HepG2 (cell line): ENCODE results near the gene ENTPD1. TPM values are rescaled to one million over a fixed set of nuclear protein-coding genes. Genes with fewer than 3 reads are reported as not detected.

Experiments used
- ATF7 ChIP-seq, 2 experiments: fragments of 450-650 bp in 1 of 2; sonication (generic) in 1 of 2; formaldehyde crosslinking in 1 of 2; IDR thresholded peaks; 2 replicates each; pipeline versions ENCODE4 v1.4.0 to v1.6.1; 2016 to 2020; ENCODE audit warnings: antibody characterized with exemption in 1 of 2, mild to moderate bottlenecking in 1 of 2, missing genetic modification reagents in 1 of 2
- BHLHE40 ChIP-seq: IDR thresholded peaks from 2 replicates; pipeline ENCODE4 v1.6.1; 2011; ENCODE audit warnings: low read length, improper control_type of control experiment
- CEBPG ChIP-seq: IDR thresholded peaks from 2 replicates; pipeline ENCODE4 v1.6.1; 2016
- CREB1 ChIP-seq, 2 experiments: fragments of 450-650 bp in 1 of 2; IDR thresholded peaks; 2 replicates each; pipeline ENCODE4 v1.6.1; 2016 to 2017; ENCODE audit warnings: control low read depth in 1 of 2, mild to moderate bottlenecking in 1 of 2, missing compliant biosample characterization in 1 of 2, missing genetic modification characterization in 1 of 2
- ELF1 ChIP-seq: sonication (generic); formaldehyde crosslinking; IDR thresholded peaks from 2 replicates; pipeline ENCODE4 v1.4.0; 2020; ENCODE audit warnings: missing genetic modification reagents
- ELF3 ChIP-seq: IDR thresholded peaks from 2 replicates; pipeline ENCODE4 v1.6.1; 2016; ENCODE audit warnings: missing genetic modification reagents, missing compliant biosample characterization
- FOXJ3 ChIP-seq: sonication (generic); formaldehyde crosslinking; IDR thresholded peaks from 2 replicates; pipeline ENCODE4 v1.4.0; 2020; ENCODE audit warnings: missing genetic modification reagents, mild to moderate bottlenecking, borderline replicate concordance
- GATAD2A ChIP-seq: IDR thresholded peaks from 2 replicates; pipeline ENCODE4 v1.6.1; 2016
- HDAC2 ChIP-seq: sonication (generic); formaldehyde crosslinking; IDR thresholded peaks from 2 replicates; pipeline ENCODE4 v1.4.0; 2020; ENCODE audit warnings: missing genetic modification reagents
- HMG20A ChIP-seq: IDR thresholded peaks from 2 replicates; pipeline ENCODE4 v1.6.1; 2016; ENCODE audit warnings: borderline replicate concordance
- HNF4A ChIP-seq: sonication (generic); formaldehyde crosslinking; IDR thresholded peaks from 2 replicates; pipeline ENCODE4 v1.4.0; 2020; ENCODE audit warnings: missing genetic modification reagents
- NFIC ChIP-seq: IDR thresholded peaks from 2 replicates; pipeline ENCODE4 v1.6.1; 2012; ENCODE audit warnings: mild to moderate bottlenecking, low read length, inconsistent platforms
- PTBP1 ChIP-seq: fragments of 200-400 bp; formaldehyde crosslinking; IDR thresholded peaks from 2 replicates; pipeline ENCODE4 v1.6.1; 2018; ENCODE audit warnings: low read length, low read depth; ENCODE audit not compliant: poor library complexity, severe bottlenecking
- SOX5 ChIP-seq: IDR thresholded peaks from 2 replicates; pipeline ENCODE4 v1.6.1; 2016; ENCODE audit warnings: borderline replicate concordance
- SOX6 ChIP-seq, 2 experiments: fragments of 450-650 bp in 1 of 2; sonication (generic) in 1 of 2; formaldehyde crosslinking in 1 of 2; IDR thresholded peaks; 2 replicates each; pipeline versions ENCODE4 v1.4.0 to v1.6.1; 2017 to 2020; ENCODE audit warnings: antibody characterized with exemption in 1 of 2, mild to moderate bottlenecking in 1 of 2, missing genetic modification reagents in 1 of 2
- THAP8 ChIP-seq: sonication (generic); formaldehyde crosslinking; IDR thresholded peaks from 2 replicates; pipeline ENCODE4 v1.5.1; 2020; ENCODE audit warnings: missing genetic modification reagents, mild to moderate bottlenecking, borderline replicate concordance
- ZBTB21 ChIP-seq: sonication (generic); formaldehyde crosslinking; IDR thresholded peaks from 2 replicates; pipeline ENCODE4 v1.4.0; 2020; ENCODE audit warnings: missing genetic modification reagents
- ZFP1 ChIP-seq: IDR thresholded peaks from 2 replicates; pipeline ENCODE4 v1.6.1; 2016
- ZNF180 ChIP-seq: sonication (generic); formaldehyde crosslinking; IDR thresholded peaks from 2 replicates; pipeline ENCODE4 v1.4.0; 2020; ENCODE audit warnings: low read depth, missing genetic modification reagents, borderline replicate concordance
- ZNF710 ChIP-seq: sonication (generic); formaldehyde crosslinking; IDR thresholded peaks from 2 replicates; pipeline ENCODE4 v1.5.0; 2020; ENCODE audit warnings: mild to moderate bottlenecking, missing genetic modification reagents, borderline replicate concordance
- polyA plus RNA-seq, 8 experiments: library from polyadenylated mRNA; depleted of rRNA in 3 of 8; stranded (reverse) in 7 of 8; unstranded in 1 of 8; fragments of >200 nt; fragmentation: Illumina TruSeq in 4 of 8; extraction: Trizol in 4 of 8; gene quantifications; 2 replicates each; pipeline versions ENCODE4 v1.2.1 to v1.2.3, GENCODE V29; 2011 to 2016; ENCODE audit warnings: low read depth in 4 of 8, missing spikeins in 1 of 8, mixed read lengths in 1 of 8; ENCODE audit not compliant: insufficient read depth in 1 of 8
- total RNA-seq, 5 experiments: library from RNA; depleted of rRNA; stranded (reverse); fragments of >200 nt; fragmentation: Illumina TruSeq; extraction: Trizol; gene quantifications; 2 replicates each; pipeline ENCODE4 v1.2.3, GENCODE V29; 2016; ENCODE audit warnings: low read depth in 1 of 5

Gene ENTPD1
- total and polyA plus RNA-seq, 2 of the 13 experiments (the other 11 are each of a cell fraction or from before 2014, with no cell fraction given), result 0.07 TPM

- TF ChIP-seq HMG20A (CRISPR knock-in tag) (peak; percentile 59; the same call in 1 of the 2 replicates), ZNF710 (CRISPR knock-in tag) (peak; percentile 44; the same call in 1 of the 2 replicates), NFIC (peak; percentile 49; the same call in 1 of the 2 replicates), ZBTB21 (CRISPR knock-in tag) (peak; percentile 68; the same call in 1 of the 2 replicates), HNF4A (peak; percentile 42), SOX5 (CRISPR knock-in tag) (0 out of 2 replicates have a peak, but pooled peaks have one; percentile 35), ZFP1 (no peak), ELF1 (peak; percentile 44; the same call in 1 of the 2 replicates), CEBPG (peak; percentile 25; the same call in 1 of the 2 replicates), ATF7 (IDR thresholded peaks at IDR 0.05) (peak; percentile 65), ATF7 (CRISPR knock-in tag; IDR thresholded peaks at IDR 0.05) (no peak), BHLHE40 (no peak), THAP8 (CRISPR knock-in tag) (no peak), ZNF180 (CRISPR knock-in tag) (no peak), HDAC2 (no peak), GATAD2A (peak; percentile 31; the same call in 1 of the 2 replicates), SOX6 (IDR thresholded peaks at IDR 0.05) (no peak), SOX6 (CRISPR knock-in tag; IDR thresholded peaks at IDR 0.05) (peak; percentile 65), ELF3 (CRISPR knock-in tag) (peak; percentile 65; the same call in 1 of the 2 replicates), FOXJ3 (peak; percentile 32; the same call in 1 of the 2 replicates), CREB1 (IDR thresholded peaks at IDR 0.05) (peak; percentile 43), CREB1 (CRISPR knock-in tag; IDR thresholded peaks at IDR 0.05) (no peak), PTBP1 (no peak)
Measured at GRCh38 chr10:95742485-95742884, 13.5 kb upstream of the ENTPD1 start (continued).
